Activated gamma-delta T cell treated with Interleukin-2 at 50 U/mL for 16 hours (primary cell): ENCODE measurements around the gene KAT2A.

Experiments
- DNase-seq: peaks from one replicate; pipeline ENCODE4 v3.0.0-alpha.2; 2020

KAT2A gene

DNA sequence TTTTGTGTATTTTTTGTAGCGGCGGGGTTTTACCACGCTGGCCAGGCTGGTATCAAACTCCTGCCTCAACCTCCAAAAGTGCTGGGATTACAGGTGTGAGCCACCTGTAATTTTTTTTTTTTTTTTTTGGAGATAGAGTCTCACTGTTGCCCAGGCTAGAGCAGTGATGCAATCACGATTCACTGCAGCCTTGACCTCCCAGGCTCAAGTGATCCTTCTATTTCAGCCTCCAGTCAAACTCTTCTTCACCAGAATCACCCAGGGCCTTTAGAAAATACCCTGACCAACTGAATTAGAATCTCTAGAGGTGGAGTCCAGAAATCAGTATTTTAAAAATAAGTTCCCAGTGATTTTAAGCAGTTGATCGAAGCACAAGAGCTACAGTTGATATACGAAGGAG lies 14.0 kb upstream of the KAT2A start:
- DNase-seq = no peak

DNA sequence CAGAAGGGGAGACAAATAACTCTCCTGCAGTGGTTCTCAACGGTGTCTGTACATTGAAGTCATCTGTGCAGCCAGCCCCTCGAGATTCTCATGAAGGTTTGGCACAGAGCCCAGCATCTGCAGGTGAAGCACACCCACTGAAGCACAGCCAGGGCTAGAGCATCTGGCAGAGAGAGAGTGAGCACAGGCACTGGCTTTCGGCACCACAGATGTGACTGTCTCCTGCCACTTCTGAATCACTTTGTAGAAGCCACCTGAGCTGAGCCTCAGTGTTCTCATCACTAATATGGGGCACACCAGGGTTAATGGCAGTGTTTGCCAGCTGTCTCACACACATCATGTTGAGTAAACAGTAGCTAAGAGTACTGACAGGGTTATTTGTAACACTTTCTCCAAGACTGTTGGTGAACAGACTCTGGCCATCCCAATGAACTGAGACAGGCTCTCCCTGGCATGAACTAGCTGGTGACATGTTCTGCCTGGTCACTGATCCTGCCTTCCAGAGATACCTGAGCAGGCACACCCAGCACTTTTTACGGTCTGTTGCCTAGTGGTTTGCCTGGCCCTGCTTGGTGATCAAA lies 12.4 kb upstream of the KAT2A start:
- DNase-seq = peak; percentile 38

DNA sequence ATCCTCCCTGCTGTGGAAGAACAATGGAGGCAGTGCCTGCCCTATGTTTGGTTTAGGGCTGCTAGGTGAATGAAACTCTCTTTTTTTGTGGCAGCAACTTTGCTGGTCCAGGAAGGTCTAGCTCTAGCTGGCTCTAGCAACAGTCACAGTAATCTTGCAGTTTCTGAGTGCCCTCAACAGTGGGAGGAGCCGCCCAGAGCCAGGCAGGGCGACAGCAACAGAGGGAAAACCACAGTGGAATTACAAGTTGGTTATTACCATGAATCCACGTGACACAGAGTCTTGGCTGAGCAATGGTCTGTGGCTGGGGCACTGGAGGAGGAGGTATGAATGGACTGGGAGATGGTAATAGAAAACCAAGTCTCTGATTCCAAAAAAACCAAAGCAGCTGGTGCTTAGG lies 11.8 kb upstream of the KAT2A start:
- DNase-seq = no peak

DNA sequence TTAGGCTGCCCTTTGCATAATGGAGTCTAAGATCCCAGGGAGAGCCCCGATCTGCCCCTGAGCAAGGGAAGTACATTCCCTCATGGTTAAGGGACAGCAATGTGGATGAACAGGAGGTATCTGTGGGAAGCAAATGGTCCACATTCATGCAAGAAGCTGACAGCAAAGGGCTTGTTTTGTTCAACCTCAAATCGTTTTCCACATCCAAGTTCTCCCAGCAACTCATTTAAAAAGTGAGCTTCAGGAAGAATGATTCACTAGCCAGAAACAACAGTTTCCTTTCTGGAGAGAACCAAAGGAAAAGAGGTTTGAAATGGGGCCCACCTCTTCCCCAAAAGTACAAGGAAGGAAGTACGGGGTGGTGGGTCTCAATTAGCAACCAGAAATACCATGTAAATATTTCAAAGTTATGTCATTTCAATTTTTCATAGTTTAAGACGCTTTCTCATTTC lies 10.8 kb upstream of the KAT2A start:
- no peak for DNase-seq

DNA sequence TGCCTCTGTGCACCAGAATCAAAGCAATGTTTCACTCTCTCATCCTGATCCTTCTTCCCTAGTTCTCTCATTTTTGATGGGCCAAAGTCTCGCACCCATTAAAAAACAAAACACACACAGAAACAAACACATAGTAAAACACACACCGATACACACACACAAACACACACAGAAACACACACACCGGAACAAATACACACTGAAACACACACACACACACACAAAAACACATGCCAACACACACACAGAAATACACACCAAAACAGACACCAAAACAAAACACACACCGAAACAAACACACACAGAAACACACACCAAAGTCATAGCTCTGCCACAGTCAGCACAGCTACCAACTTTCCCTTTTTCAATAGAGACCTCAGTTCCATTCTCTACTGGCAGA lies 10.1 kb upstream of the KAT2A start:
- no peak for DNase-seq

DNA sequence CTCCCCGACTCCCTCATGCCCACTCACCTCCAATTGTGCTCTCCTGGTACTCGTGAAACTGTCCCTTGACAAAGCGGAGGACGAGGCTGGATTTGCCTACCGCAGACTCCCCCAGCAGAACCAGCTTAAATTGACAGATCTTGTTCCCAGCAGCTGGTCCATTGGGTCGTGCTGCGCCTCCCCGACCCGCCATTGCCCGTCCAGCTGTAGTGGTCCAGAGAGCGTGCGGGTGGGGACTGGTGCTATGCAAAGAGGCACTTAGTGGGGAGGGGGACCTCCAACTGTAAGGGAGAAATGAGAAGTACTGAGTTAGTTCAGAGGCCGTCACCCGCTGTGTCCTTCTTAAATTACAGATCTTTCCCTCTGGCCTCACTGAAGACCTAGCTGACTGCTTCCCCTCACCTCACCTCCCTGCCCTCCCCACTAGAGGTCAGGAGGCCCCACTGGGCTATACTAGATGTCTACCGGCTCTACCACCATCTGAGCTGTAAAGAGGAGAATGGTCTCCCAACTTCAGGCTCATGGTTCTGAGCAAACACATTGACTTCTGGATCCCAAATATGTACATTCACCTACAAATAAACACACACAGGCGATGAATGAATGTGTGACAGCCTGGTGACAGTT lies 9.3 kb upstream of the KAT2A start:
- no peak for DNase-seq

DNA sequence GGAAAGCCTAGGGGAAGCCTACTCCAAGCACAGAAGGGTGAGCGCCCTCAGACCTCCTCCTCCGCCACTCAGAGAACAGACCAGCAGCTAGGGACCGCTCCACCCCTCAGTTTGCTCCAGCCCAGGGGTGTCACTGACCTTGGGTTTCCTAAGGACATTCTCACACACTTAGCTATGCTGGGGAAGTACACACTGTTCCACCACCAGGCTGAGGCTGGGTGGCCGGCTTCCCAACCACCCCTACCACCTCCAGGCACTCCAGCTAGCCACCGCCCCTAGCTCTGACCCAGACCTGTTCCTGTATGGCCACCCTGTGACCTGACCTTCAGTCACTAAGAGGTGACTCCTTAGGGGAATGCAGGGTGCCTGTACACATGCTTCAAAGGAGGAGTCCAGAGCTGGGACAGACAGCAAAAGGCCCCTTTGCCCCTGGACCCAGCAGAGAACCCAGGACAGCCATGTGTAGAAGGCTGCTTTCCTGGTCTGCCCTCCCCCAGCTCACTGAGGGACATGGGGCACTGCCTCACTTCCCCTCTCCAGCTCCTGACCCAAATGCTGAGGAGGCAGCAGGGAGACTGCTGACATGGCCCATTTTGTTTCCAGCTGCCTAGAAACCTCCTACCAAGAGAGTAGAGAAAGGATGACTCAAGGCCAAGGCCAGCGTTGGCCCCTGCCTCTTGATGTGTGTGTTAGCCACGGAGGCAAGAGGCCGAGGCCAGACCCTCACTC lies 8.1 kb upstream of the KAT2A start:
- no peak for DNase-seq

DNA sequence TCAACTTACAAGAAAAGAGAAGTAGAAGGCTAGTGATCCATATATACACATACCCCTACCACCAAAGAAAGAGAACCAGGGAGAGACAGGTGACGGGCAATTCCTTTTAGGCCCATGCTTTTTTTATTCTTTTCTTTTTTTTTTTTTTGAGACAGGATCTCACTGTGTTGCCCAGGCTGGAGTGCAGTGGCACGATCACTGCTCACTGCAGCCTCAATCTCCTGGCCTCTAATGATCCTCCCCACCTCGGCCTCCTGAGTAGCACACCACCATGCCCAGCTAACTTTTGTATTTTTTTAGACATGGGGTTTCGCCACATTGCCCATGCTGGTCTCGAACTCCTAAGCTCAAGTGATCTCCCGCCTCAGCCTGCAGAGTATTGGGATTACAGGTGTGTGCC lies 6.2 kb upstream of the KAT2A start:
- no peak for DNase-seq

DNA sequence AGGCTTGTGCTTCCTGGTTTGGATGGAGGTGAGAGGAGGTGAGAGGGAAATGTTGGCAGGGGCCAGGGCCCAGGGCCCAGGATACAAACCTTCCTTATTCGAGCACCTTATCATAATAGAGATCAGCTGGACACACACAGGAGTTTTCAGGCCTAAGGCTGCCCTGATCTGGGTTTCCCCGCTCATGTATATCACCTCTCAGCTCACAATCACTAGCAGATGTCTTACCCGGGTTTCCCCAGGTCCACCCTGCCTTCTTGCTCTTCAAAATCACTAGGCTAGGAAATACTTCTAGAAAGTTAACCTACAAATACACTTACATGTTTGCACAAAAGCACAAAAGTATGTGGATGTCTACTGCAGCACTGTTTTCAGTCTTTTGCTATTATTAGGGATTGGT lies 5.7 kb upstream of the KAT2A start:
- no peak for DNase-seq

DNA sequence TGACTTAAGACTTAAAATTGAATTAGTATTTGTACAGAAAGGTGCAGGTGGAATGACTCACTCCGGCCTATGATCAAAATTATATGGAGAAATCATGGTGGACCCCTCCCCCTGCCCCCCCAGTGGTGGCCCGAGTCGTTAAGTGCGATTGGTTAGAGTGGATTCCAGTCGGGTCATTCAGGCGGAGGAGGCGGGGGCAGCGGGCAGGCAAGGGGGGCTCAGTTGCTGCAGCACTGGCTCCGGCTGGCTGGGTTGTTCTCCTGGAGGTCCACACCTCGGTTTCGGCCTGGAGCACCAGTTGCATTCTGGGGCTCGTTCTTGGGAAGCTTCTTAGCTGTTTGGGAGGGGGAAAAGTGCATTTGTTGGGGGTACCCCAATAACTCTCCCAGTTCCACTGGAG lies 4.4 kb upstream of the KAT2A start:
- DNase-seq = no peak

DNA sequence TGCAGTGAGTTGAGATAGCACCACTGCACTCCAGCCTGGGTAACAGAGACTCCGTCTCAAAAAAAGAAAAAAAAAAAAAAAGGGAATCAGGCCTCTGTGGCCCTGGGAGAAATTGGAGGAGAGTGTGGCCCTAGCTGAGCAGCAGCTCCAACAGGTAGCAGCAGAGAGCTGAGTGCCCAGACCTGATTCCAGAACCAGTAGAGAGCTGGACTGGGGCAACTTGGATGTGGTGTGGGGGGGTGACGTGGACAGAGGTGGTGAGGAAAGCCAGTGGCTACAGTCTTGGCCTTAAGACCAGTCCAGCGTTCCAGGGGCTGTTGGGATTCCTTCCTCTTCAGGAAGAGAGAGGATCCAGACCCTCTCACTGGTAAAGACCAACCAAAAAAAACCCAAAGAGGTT lies 3.1 kb upstream of the KAT2A start:
- DNase-seq = no peak

DNA sequence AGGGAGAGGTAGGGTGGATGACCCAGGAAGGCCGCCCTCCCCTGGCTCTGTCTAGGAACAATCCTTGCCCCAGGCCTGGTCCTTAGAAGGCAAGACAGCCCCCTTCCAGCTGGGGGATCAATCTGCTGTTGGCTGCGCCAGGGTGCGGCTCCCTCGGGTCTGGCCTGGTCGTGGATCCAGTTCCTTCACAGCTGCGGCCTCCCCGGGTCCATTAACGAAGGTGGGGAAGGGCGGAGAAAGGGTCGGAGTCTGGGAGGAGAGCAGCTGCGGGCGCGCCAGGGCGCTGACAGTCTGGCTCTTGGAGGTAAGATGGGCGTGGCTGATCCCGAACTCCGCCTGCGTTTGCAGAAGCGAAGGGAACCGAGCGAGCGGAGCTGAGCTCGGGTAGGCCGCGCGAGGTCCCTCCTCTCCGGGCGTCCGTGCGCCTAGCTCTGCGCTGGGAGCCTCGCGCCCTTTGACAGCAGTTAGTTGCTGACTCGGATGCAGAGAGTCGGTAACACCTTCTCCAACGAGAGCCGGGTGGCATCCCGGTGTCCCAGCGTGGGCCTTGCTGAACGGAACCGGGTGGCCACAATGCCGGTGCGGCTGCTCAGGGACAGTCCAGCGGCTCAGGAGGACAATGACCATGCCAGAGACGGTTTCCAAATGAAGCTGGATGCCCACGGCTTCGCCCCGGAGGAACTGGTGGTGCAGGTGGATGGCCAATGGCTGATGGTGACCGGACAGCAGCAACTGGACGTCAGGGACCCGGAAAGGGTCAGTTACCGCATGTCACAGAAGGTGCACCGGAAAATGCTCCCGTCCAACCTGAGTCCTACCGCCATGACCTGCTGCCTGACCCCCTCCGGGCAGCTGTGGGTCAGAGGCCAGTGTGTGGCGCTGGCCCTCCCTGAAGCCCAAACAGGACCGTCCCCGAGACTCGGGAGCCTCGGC lies 1.5 kb upstream of the KAT2A start, which contains the start of gene HSPB9:
Gene HSPB9 (plus strand): TSS at position 434 of the 933 bp plus-strand sequence. CDS start 47 bp downstream, at position 481.
- no peak for DNase-seq

DNA sequence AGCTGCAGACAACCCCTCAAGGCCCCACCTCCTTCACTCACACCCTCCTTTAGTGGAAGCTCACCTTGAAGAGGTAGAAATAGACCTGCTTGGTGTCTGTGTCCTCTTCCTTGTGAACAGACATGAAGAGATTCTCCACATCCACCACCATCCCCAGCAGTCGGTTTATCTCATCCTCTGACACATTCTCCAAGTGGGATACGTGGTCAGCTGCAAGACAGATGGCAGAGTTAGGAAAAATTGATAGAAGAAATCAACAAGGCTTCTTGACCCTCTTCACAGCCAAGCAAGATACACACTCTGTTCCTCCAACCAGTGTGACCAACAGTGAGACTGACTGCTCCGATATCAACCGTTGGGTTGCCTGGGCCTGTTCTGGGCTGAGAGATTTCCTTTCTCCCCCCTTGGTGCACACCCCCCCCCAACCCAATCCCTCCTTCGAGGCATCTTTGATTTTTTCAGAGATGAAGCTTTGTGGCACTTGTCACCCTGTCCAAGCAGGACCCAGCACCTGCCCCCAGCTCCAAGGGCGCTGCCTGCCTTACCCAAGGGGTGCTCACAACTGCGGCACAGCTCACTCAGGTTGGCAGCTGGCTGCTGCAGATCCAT lies 902 bp downstream of the KAT2A start:
- no peak for DNase-seq

DNA sequence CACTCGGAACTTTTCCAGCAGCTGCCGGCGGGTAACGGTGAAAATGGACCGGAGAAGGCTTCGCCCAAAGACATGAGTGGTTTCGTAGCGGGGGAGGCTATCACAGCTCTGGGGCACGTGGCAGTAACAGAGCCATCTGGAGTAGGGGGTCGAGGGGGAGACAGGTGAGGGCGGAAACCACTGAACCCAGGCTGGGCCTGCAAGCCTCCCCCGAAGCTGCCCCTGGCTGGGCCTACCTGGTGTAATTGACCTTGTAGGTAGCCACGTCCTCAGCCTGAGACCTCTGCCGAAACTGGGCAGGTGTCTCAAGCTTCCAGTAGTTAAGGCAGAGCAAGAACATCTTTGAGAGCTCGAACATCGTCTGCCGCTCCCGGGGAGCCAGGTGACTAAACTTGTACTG lies 1.9 kb downstream of the KAT2A start:
- no peak for DNase-seq

DNA sequence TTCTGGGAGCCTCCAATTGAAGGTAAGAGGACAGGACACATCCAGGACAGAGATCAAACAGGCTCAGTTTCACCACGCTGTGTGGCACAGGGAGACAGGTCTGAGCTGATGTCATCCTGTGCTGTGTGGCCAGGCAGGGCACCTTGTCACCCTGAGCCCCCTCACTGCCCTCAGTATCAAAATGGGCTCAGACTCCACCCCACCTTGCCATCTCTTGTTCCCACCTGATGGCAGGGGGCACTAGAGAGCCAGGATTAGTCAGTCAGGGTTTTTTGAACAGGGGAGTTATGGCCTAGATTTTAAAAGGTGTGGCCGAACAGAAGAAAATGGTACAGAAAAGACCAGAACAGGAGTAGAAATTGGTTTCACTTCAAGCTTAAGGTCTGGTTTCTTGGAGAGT lies 2.6 kb downstream of the KAT2A start:
- DNase-seq = peak; percentile 29

DNA sequence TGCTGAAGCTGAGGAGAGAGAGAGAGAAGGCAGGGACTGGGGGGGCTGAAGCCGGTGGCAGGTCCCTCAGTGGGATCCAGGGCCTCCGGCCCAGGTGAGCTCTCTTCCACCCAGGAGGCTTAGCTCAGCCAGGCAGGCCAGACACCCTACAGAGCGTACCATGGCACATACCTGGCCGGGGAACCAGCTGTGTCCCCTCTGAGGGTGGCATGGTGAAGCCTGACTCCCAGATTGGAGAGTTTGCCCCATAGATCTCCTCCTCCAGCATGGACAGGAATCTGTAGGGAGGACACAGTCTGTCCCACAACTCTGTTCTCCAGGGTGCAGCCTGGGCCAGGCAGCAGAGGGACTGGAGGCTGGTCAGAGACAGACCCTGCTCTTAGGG lies 3.0 kb downstream of the KAT2A start:
- DNase-seq = no peak

DNA sequence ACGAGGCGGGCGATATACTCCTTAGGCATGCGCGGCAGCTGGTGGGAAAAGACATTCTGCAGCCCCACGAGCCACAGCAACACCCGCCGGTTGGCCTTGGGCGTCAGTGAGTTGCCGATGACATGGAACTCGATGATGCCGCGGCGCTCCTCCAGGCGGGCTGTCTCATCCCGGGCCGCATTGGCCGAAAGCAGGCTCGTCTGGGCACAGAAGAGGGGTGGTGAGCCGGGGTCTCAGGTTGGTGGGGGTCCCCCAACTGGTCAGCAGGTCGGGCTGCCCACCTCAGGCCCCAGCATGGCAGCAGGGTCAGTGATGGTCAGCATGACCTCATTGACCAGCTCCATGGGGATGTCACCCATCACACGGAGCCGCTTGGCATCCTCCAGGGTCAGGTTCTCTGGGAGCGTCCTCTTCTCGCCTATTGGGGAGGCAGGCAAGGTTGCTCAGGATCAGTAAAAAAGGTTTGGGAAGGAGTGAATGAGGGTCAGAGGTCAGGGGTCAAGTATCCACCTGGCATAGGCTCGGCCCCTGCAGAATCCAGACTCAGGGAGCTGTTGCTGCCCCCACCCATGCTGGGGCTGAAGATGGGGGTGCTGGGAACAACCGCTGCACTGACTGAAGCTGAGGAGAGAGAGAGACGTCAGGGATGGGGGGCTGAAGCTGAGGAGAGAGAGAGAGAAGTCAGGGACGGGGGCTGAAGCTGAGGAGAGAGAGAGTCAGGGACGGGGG lies 3.6 kb downstream of the KAT2A start:
- DNase-seq = no peak

DNA sequence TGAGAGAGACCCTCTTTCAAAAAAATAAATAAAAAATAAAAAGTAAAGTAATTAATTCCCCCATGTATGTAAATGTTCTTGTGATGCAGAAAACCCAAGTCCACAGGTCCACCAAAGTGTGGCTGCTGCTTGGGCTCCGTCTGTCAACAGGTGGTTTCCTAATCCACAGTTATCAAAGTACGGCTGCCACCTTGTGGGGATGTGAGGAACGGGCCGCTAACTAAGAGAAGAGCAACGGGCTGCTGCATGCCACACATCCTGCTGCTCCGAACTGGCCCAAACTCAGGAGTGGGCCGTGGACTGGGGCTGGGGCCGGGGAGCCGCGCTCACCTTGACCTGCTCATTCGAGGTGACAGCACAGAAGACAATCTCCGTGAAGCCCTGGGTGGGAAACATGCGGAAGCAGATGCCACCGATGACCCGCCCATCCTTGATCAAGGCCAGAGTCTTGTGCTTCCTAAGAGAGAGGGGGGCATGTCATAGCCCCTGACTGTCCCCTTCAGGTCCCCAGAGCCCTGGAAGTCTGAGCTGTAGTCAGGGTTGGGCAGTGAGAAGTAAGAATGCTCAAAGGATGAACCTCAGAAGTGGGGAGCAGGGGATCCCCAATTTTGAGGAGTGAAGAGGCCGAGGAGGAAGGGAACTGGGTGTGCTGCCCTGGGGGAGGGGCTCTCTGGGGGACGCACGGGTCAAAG lies 4.3 kb downstream of the KAT2A start:
- DNase-seq = peak; percentile 85

DNA sequence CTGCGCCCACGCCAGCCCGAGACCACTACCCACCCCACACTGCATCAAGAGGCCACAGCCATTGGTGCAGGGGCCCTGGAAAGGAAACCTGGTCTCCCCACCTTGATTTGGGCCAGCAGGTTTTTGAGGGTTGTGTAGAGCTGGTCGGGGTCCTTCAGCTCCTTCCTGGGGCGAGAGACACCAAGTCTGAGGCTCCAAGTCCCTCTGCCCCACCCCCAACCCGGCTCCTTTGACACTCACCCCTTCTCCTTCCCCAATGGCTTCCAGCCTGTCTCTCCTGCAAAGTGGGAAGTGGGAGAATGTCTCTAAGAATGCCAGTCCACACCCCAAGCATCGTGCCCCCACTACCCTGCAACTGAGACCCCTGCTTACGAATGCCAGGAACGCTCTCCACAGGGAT lies 7.0 kb downstream of the KAT2A start:
- DNase-seq = no peak

DNA sequence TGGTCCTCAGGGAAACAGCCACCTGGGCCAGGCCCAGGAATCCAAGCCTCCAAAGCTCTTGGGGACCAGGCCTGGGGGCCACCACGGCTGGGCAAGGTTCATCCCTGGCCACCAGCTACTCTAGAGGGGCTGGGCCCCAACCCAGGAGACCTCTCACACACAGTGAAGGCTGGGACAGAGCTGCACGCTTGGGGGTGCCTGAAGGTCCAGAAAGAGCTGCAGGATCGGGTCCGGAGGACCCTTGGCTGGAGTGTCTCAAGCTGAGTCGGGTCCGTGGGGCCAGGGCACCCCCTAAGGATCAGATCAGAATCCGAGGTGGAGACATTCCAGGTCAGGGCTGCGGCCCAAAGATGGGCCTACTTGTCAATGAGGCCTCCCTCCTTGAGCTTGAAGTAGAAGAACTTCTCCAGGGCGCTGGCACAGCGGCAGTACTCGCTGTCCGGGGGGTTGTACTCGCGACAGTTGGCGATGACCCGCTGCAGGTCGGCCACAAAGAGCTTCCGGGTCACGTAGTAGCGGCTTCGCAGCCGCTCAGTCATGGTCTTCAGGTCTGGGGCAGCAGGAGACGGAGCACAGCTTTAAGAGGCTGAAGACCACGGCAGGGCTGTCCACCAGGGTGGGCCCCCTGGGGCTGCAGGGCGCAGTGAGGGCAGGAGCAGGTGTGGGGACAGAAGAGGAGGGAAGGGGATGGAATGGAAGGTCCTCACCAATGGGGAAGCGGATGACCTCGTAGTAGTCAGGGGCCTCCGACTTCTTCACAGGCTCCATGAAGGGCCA lies 7.7 kb downstream of the KAT2A start:
- no peak for DNase-seq
